HG03039 (cell line): ENCODE results near the gene CLTC.
"Not testable (repeated sequence)": the region's sequence is repeated elsewhere in the genome, so short reads cannot be mapped to it uniquely, and the experiment has no call there.

Experiments
- ATAC-seq: cut with Tn5 transposase; IDR thresholded peaks from one replicate; pipeline ENCODE4 v1.9.1; 2021; ENCODE audit warnings: mild to moderate bottlenecking, moderate library complexity; ENCODE audit not compliant: unreplicated experiment

Gene CLTC

DNA sequence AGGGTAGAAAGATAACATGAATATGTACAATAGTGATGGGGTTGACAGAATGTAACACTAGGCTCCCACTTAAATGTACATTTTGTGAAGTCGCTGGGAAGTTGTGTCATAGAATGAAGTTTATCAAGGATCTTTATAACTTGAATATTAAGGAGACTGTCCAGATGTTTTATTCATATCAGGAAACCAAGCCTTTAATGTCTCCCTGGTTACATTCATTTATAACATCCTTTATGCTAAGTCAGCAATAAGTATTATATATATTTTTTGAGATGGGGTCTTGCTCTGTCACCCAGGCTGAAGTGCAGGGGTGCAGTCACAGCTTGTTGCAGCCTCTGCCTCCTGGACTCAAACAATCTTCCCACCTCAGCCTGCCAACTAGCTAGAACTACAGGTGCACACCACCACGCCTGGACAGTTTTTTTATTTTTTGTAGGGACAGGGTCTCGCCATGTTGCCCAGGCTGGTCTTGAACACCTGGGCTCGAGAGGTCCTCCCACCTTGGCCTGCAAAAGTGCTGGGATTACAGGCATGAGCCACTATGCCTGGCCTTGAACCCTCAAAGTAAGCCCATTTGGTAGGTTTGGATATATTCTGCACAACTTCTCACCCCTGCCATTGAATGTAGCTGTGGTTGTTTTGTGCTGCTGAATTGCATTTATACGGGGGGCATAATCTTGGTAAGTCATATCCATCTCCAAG lies 14.1 kb downstream of the CLTC start:
- no peak for ATAC-seq

DNA sequence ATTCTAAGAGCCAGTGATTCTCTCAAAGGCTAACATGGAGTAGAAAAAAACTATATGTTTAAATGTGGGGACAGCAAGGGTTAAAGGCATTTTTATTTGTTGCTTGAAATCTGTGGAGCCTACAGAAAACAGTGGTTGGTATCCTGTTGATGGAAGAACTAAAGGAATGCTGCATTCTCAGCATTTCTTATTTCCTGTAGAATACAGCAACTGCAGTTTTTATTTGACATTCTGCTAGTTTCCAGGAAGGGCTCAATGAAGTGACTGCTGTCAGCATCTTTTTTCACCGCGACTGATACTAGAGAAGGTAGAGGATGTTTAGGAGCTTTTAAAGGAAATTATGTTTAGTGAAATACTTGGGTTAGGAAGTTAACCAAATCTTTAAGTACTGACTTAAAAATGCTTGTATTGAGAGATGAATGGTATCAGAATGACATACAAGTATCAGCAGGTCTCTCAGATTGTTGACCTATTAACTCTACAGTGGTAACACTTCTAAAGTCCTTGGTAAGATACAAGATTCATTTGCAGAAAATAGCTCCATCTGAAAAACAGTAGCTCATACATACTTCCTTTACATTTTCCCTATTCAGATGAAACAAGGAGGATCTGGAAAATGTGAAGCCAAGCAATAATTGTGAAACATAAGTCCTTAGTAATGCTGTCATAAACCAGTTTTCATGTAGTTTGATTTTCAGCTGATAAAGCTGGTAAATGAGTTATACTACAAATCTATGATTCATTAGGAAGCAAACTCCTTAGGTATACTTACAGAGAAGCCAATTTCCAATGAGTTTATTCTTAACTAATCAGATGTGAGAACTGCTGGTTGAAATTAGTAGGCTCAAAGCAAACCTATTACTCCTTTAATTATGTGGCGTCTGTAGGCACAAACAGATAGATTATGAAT lies 15.2 kb downstream of the CLTC start:
- ATAC-seq, result no peak

GRCh38 chr17:59637611-59638310 lies 18.1 kb downstream of the CLTC start:
- no peak for ATAC-seq

DNA sequence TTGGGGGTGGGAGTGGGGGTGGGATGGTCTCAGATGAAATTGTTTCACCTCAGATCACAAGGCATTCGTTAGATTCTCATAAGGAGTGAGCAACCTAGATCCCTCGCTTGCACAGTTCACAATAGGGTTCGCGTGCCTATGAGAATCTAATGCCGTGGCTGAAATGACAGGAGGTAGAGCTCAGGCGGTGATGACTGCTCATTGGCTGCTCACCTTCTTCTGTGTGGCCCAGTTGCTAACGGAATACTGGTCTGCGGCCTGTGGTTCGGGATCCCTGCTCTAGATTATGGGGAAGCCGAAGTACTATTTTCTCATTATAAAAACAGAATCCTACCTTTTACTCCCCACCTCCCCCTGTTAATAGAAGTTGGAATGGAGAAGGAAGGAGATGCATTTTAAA lies 18.9 kb downstream of the CLTC start:
- ATAC-seq, result no peak

DNA sequence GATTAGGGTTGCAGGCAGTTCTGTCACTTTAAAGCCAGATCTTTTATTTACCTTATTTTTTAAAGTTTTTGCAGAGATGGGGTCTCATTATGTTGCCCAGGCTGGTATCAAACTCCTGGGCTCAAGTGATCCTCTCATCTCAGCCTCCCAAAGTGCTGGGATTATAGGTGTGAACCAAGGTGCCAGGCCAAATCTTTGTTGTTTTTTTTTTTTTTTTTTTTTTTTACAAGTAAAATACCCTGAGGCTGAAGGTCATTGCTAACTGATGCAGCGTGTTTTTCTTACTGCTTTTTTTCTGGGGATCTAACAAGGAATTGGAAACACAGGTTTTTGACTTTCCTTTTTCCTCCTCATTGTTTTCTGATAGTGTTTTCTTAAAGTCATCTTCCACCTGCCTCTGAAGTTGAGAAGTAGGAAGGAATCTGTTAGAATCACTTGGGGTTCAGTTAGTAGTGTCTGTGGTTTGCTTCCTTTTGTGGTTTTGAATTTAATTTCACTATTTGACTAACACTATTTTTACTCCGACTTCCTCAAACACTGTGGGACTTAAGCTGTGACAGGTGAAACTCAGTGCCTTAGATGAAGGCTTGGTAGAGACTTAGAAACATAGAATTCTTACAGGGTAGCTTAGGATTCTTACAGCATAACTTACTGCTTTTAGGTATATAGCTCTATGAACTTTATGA lies 22.2 kb downstream of the CLTC start:
- ATAC-seq, result peak; percentile 64

- ATAC-seq, result no peak
Observed at GRCh38 chr17:59642565-59642964, 22.9 kb downstream of the CLTC start.

GRCh38 chr17:59643159-59644140 lies 23.8 kb downstream of the CLTC start:
- ATAC-seq, result no peak

DNA sequence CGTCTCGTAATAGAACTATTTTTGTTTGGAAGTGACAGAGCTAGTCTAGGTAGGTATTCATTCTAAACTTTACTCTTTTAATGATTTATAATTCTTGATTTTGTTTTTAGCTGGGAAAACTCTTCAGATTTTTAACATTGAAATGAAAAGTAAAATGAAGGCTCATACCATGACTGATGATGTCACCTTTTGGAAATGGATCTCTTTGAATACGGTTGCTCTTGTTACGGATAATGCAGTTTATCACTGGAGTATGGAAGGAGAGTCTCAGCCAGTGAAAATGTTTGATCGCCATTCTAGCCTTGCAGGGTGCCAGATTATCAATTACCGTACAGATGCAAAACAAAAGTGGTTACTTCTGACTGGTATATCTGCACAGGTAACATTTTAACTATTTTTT lies 27.6 kb downstream of the CLTC start:
- ATAC-seq, result no peak

GRCh38 chr17:59649886-59650285 lies 30.2 kb downstream of the CLTC start:
- no peak for ATAC-seq

GRCh38 chr17:59650642-59651041 lies 30.9 kb downstream of the CLTC start:
- no peak for ATAC-seq

GRCh38 chr17:59651346-59651745 lies 31.7 kb downstream of the CLTC start:
- ATAC-seq, result no peak

DNA sequence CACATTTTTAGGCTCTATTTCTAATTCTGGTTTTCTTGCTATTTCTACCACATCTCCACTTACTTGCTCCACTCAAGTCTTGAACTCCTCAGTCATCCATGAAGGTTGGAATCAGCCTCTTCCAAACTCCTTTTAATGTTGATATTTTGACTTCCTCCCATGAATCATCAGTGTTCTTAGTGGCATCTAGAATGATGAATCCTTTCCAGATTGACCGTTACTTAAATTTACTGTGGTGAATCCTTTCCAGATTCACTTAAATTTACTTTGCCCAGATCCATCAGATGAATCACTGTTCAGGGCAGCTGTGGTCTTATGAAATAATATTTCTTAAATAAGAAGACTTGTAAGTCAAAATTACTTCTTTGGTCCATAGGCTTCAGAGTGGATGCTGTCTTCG lies 32.4 kb downstream of the CLTC start:
- no peak for ATAC-seq

GRCh38 chr17:59656624-59657023 lies 36.9 kb downstream of the CLTC start:
- not testable (repeated sequence) for ATAC-seq

GRCh38 chr17:59666235-59666634 lies 46.5 kb downstream of the CLTC start:
- no peak for ATAC-seq

- ATAC-seq, result no peak
Observed at GRCh38 chr17:59668816-59669215, 49.1 kb downstream of the CLTC start.

- no peak for ATAC-seq
Observed at GRCh38 chr17:59669411-59669810, 49.7 kb downstream of the CLTC start.

DNA sequence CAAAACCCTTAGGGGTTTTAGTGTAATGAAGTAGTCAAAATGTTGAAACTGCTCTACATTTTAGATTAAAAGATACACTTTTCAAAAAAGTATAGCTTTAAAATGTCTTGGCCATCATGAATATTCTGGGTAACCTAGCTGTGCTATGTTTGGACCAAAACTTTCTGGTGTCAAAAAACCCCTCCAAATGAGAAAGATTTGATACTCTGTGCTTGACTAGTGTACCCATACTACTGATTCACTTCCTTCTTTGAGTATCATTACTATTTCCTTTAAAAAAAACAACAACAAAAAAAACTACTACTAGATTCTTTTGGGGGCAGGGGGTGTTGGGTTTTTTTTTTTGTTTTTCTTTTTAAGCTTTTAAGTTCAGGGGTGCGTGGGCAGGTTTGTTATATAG lies 50.2 kb downstream of the CLTC start:
- ATAC-seq, result no peak

DNA sequence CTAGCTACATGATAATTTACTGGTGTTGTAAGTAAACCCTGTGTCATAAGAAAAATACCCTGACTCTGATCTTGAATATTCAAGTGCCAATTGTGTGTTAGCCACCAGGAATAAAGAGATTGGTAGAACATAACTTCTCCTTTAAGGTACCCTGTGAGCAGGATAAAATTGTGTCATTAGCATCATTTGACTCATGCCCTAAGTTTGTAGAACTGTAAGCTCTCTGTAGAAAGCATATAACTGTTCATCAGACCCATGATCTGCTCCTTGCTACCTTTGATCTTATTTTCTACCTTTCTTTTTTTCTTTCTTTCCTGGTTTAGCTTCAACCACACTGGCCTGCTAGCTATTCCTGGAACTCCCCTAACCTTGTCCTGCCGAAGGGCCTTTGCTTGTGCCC lies 51.7 kb downstream of the CLTC start:
- no peak for ATAC-seq

- no peak for ATAC-seq
Observed at GRCh38 chr17:59675231-59675630, 55.5 kb downstream of the CLTC start.

GRCh38 chr17:59676716-59677115 lies 57.0 kb downstream of the CLTC start:
- ATAC-seq, result no peak
